ENCODE results near the gene DHRS7.

The DHRS7 gene

GRCh38 chr14:60184146-60184904 is 19.1 kb upstream of the DHRS7 start:
- Histone ChIP-seq H3K27me3 (ENCODE audit: control insufficient read depth, insufficient read depth, low read length) (no peaks in the 10 kb centered on the region), H3K36me3 (ENCODE audit: control insufficient read depth, insufficient read depth, low read length) (no peaks in the 10 kb centered on the region), H3K4me3 (ENCODE audit: low read depth, low read length) (peak overlapping the region; percentile 32), H3K9me3 (ENCODE audit: control insufficient read depth, insufficient read depth, low read depth, low read length) (0 out of 2 replicates have a peak, but pooled peaks cover 2% of the 10 kb centered on the region), H3K9ac (ENCODE audit: low read length) (no peak overlapping the region), H3K4me1 (ENCODE audit: control insufficient read depth, insufficient read depth, low read length) (peaks cover 11% of the 10 kb centered on the region), H3K27ac (ENCODE audit: low read depth, low read length) (no peak overlapping the region)

DNA sequence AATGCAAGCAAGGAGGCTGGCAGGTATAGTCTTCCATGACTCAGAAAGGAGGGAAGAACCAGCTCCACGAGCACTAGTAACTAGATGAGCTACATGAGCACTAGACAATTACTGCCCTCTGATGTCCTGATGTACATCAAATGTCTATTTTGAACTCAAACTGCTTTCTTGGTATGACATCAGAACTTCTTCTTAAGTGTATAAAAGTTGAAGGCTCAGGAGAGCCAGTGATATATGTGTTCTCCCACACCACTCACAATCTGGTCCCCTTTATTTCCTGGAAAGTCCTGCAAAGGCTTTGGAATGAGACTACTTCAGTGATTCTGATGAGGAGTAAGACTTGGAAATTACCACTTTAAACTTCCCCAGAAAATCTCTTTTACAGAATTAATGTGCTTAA is 18.5 kb upstream of the DHRS7 start:
- H3K4me1 ChIP-seq (ENCODE audit: control insufficient read depth, insufficient read depth, low read length): peaks cover 11% of the 10 kb centered on the region
- no peaks in the 10 kb centered on the region for H3K36me3 ChIP-seq (ENCODE audit: control insufficient read depth, insufficient read depth, low read length)
- H3K9ac ChIP-seq (ENCODE audit: low read length): no peak overlapping the region
- H3K27ac ChIP-seq (ENCODE audit: low read depth, low read length): no peak overlapping the region
- H3K4me3 ChIP-seq (ENCODE audit: low read depth, low read length): no peak overlapping the region
- H3K9me3 ChIP-seq (ENCODE audit: control insufficient read depth, insufficient read depth, low read depth, low read length): 0 out of 2 replicates have a peak, but pooled peaks cover 3% of the 10 kb centered on the region
- no peaks in the 10 kb centered on the region for H3K27me3 ChIP-seq (ENCODE audit: control insufficient read depth, insufficient read depth, low read length)

- no peak overlapping the region for H3K27ac ChIP-seq (ENCODE audit: low read depth, low read length)
- no peak overlapping the region for H3K4me3 ChIP-seq (ENCODE audit: low read depth, low read length)
- peaks cover 6% of the 10 kb centered on the region; the same call in 1 of the 2 replicates for H3K9me3 ChIP-seq (ENCODE audit: control insufficient read depth, insufficient read depth, low read depth, low read length)
- H3K36me3 ChIP-seq (ENCODE audit: control insufficient read depth, insufficient read depth, low read length): no peaks in the 10 kb centered on the region
- no peaks in the 10 kb centered on the region for H3K27me3 ChIP-seq (ENCODE audit: control insufficient read depth, insufficient read depth, low read length)
- peaks cover 11% of the 10 kb centered on the region for H3K4me1 ChIP-seq (ENCODE audit: control insufficient read depth, insufficient read depth, low read length)
- no peak overlapping the region for H3K9ac ChIP-seq (ENCODE audit: low read length)
These were observed 17.9 kb upstream of the DHRS7 start for GRCh38 chr14:60183138-60183537.

- H3K27ac ChIP-seq (ENCODE audit: low read depth, low read length): no peak overlapping the region
- H3K9ac ChIP-seq (ENCODE audit: low read length): no peak overlapping the region
- no peaks in the 10 kb centered on the region for H3K36me3 ChIP-seq (ENCODE audit: control insufficient read depth, insufficient read depth, low read length)
- H3K9me3 ChIP-seq (ENCODE audit: control insufficient read depth, insufficient read depth, low read depth, low read length): peaks cover 8% of the 10 kb centered on the region; the same call in 1 of the 2 replicates
- H3K27me3 ChIP-seq (ENCODE audit: control insufficient read depth, insufficient read depth, low read length): no peaks in the 10 kb centered on the region
- H3K4me1 ChIP-seq (ENCODE audit: control insufficient read depth, insufficient read depth, low read length): 0 out of 2 replicates have a peak, but pooled peaks cover under 1% of the 10 kb centered on the region
- H3K4me3 ChIP-seq (ENCODE audit: low read depth, low read length): no peak overlapping the region
These were observed 14.3 kb upstream of the DHRS7 start for GRCh38 chr14:60179431-60179869.

DNA sequence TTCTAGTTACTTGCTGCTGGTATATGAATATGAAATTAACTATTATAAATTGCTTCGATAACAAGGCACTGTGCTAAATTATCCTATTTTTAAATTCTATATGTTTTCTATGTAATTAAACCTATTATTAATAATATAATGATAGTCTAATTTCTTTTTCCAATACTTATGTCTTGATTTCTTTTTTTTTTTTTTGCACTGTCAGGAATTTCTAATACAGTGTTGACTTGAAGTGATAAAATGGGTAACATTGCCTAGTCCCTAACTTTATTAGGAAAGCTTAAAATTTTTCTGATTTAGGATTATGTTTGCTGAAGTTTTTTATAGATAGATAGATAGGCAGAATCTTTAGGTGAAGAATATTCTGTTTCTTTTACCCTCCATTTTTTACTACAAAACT is 13.6 kb upstream of the DHRS7 start:
- Histone ChIP-seq H3K9me3 (ENCODE audit: control insufficient read depth, insufficient read depth, low read depth, low read length) (peaks cover 8% of the 10 kb centered on the region; the same call in 1 of the 2 replicates), H3K36me3 (ENCODE audit: control insufficient read depth, insufficient read depth, low read length) (no peaks in the 10 kb centered on the region), H3K4me1 (ENCODE audit: control insufficient read depth, insufficient read depth, low read length) (no peaks in the 10 kb centered on the region; the same call in 1 of the 2 replicates), H3K27ac (ENCODE audit: low read depth, low read length) (no peak overlapping the region), H3K27me3 (ENCODE audit: control insufficient read depth, insufficient read depth, low read length) (no peaks in the 10 kb centered on the region), H3K4me3 (ENCODE audit: low read depth, low read length) (no peak overlapping the region), H3K9ac (ENCODE audit: low read length) (no peak overlapping the region)

DNA sequence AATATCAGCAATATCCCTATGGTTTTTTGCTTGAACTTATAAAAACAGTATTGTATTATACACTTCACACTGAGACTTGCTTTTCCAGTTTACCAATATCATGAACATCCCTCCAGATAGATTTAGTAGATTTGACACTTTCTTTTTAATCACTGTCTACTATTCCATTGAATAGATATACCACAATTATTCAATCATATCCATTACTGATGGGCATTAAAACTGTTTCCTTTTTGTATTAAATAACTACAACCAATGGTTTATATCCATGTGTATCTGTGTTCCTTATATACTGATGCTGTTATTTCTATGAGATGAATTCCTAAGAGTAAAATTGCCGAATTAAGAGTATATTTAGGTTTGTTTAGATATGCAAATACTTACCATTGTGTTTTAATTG is 13.0 kb upstream of the DHRS7 start:
- Histone ChIP-seq H3K27me3 (ENCODE audit: control insufficient read depth, insufficient read depth, low read length) (no peaks in the 10 kb centered on the region), H3K9me3 (ENCODE audit: control insufficient read depth, insufficient read depth, low read depth, low read length) (peaks cover 8% of the 10 kb centered on the region; the same call in 1 of the 2 replicates), H3K4me3 (ENCODE audit: low read depth, low read length) (no peak overlapping the region), H3K9ac (ENCODE audit: low read length) (no peak overlapping the region), H3K27ac (ENCODE audit: low read depth, low read length) (no peak overlapping the region), H3K36me3 (ENCODE audit: control insufficient read depth, insufficient read depth, low read length) (no peaks in the 10 kb centered on the region), H3K4me1 (ENCODE audit: control insufficient read depth, insufficient read depth, low read length) (no peaks in the 10 kb centered on the region; the same call in 1 of the 2 replicates)

GRCh38 chr14:60175255-60175902 is 10.2 kb upstream of the DHRS7 start:
- Histone ChIP-seq H3K27ac (ENCODE audit: low read depth, low read length) (no peak overlapping the region), H3K4me3 (ENCODE audit: low read depth, low read length) (no peak overlapping the region), H3K9ac (ENCODE audit: low read length) (no peak overlapping the region), H3K36me3 (ENCODE audit: control insufficient read depth, insufficient read depth, low read length) (no peaks in the 10 kb centered on the region), H3K27me3 (ENCODE audit: control insufficient read depth, insufficient read depth, low read length) (no peaks in the 10 kb centered on the region), H3K9me3 (ENCODE audit: control insufficient read depth, insufficient read depth, low read depth, low read length) (peaks cover 15% of the 10 kb centered on the region), H3K4me1 (ENCODE audit: control insufficient read depth, insufficient read depth, low read length) (no peaks in the 10 kb centered on the region; the same call in 1 of the 2 replicates)

DNA sequence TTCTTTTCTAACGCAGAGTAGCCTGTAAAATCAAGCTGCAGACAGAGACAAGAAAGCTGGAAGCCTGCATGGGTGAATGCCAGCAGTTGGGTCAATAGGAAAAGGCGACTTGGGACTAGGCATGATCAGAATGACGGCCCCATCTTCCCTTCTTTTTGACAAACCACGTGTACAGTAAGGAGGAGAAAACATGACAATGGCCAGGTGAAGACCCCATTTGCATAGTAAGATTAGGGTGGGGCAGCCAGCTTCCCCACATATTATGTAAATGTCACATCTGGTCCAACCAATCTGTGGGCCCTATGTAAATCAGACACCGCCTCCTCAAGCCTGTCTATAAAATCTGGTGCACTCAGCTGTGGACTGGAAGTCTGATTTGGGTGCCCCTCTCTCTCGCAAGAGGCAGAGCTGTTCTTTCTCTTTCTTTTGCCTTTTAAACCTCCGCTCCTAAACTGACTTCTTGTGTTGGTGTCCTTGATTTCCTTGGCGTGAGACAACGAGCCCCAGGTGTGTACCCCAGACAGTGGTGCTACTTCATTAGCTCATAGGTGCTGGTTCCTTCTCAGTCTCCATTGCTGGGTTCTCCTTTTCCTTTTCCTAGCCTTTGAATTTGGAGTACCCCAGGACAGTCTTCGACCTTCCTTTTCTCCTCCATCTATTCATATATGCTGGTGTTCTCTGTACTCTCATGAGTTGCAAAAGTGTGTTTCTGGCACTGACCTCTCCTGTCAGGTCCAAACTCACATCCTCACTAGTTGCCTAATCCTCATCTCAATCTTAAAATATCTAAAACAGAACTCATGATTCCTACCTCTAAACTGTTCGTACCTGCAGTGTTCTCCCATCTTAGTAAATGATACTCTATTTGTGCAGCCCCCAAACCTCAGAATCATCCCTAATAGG is 9.4 kb upstream of the DHRS7 start:
- Histone ChIP-seq H3K9ac (ENCODE audit: low read length) (no peak overlapping the region), H3K9me3 (ENCODE audit: control insufficient read depth, insufficient read depth, low read depth, low read length) (peaks cover 15% of the 10 kb centered on the region), H3K4me1 (ENCODE audit: control insufficient read depth, insufficient read depth, low read length) (no peaks in the 10 kb centered on the region; the same call in 1 of the 2 replicates), H3K4me3 (ENCODE audit: low read depth, low read length) (no peak overlapping the region), H3K27me3 (ENCODE audit: control insufficient read depth, insufficient read depth, low read length) (no peaks in the 10 kb centered on the region), H3K36me3 (ENCODE audit: control insufficient read depth, insufficient read depth, low read length) (no peaks in the 10 kb centered on the region), H3K27ac (ENCODE audit: low read depth, low read length) (no peak overlapping the region)

- H3K9ac ChIP-seq (ENCODE audit: low read length): no peak overlapping the region
- peaks cover 7% of the 10 kb centered on the region for H3K9me3 ChIP-seq (ENCODE audit: control insufficient read depth, insufficient read depth, low read depth, low read length)
- no peaks in the 10 kb centered on the region for H3K27me3 ChIP-seq (ENCODE audit: control insufficient read depth, insufficient read depth, low read length)
- H3K27ac ChIP-seq (ENCODE audit: low read depth, low read length): no peak overlapping the region
- no peaks in the 10 kb centered on the region for H3K36me3 ChIP-seq (ENCODE audit: control insufficient read depth, insufficient read depth, low read length)
- no peak overlapping the region for H3K4me3 ChIP-seq (ENCODE audit: low read depth, low read length)
- no peaks in the 10 kb centered on the region; the same call in 1 of the 2 replicates for H3K4me1 ChIP-seq (ENCODE audit: control insufficient read depth, insufficient read depth, low read length)
These were observed 6.5 kb upstream of the DHRS7 start for GRCh38 chr14:60171690-60172089.

GRCh38 chr14:60170948-60171347 is 5.8 kb upstream of the DHRS7 start:
- Histone ChIP-seq H3K36me3 (ENCODE audit: control insufficient read depth, insufficient read depth, low read length) (no peaks in the 10 kb centered on the region), H3K4me1 (ENCODE audit: control insufficient read depth, insufficient read depth, low read length) (no peaks in the 10 kb centered on the region; the same call in 1 of the 2 replicates), H3K27me3 (ENCODE audit: control insufficient read depth, insufficient read depth, low read length) (peaks cover 3% of the 10 kb centered on the region; the same call in 1 of the 2 replicates), H3K9ac (ENCODE audit: low read length) (no peak overlapping the region), H3K27ac (ENCODE audit: low read depth, low read length) (no peak overlapping the region), H3K9me3 (ENCODE audit: control insufficient read depth, insufficient read depth, low read depth, low read length) (peaks cover 7% of the 10 kb centered on the region), H3K4me3 (ENCODE audit: low read depth, low read length) (no peak overlapping the region)

Data from HUES6 (cell line).